HG03460 (cell line): ENCODE results near the gene RAD51B.

Experiments
- ATAC-seq: cut with Tn5 transposase; IDR thresholded peaks from one replicate; pipeline ENCODE4 v1.9.1; 2021; ENCODE audit not compliant: unreplicated experiment

RAD51B gene

DNA sequence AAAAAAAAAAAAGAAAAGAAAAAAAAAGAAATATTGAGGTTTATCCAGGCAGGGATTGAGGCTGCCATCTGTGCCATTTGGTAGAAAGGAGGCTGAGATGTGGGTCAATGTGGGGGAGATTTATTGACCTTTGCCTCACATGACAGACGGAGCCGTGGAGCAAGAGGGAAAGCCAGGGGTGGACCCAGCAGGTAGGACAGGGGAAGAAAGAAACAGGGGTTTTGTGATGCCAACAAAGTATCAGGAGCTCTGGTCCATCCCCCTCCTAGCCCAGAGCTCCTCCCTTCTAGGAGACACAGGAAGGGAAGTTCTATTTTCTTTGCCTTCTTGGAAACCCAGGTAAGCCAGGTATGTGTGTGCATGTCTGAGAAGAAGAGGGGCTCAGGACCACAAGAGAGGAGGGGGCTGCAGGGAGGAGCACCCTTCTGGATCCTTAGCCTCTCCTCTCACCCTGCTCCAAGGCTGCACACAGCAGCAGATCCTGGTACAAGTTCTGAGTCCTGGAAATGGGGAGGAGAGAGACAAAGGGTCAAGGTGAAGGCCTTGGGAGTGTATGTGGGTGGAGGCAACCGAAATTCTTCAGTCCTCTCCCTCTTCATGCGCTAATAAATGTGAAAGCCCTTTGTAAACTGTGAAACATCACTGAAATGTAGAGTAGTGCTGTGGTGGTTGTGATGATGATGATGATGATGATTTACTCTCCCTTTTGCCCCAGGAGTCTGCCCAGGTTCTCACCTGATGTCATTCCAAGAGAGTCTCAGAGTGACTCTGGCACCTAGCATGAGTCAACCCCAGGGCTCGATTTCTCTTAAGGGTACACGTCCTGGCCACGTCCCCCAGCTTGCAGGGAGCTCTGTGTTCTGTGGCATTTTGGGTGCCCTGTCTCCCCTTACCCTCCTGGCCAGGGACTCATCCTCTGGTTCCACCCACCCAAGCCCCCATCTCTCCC, 947.0 kb downstream of the RAD51B start:
- no peak for ATAC-seq

DNA sequence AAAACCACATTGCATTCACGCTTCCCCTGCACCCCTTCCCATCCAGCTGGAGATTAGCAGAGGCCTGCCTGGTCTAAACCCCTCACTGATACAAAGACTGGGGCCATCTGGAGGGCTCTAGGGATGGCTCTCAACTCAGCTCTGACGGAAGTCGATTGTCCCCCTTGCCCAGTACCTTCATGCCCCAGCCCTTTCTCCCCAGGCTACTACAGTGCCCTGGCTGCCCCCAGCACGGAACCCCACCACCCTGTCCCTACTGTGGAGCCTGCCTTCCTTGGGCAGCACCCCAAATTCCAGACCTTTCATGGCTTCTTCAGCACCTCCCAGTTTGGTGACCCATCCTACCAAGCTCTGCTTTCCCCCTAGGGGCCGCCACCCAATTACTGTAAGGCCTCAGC, 947.7 kb downstream of the RAD51B start:
- no peak for ATAC-seq

DNA sequence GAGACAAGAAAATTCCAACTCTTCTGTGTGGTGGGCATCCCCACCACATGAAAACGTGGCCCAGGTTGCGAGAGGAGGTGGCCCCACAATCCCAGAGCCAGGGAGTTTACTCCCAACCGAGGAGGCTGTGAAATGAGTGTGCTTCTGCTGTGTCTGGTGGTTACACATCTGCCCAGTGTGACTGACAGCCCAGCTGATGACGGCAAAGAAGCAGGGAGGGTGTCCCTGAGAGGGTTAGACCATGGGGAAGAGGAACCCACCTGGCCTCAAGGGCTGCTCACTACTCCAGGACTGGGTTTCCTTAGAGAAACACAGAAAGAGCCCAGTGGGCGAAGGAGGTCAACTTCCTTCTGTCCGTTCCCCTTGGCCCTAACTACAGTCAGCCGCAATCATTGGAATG, 948.7 kb downstream of the RAD51B start:
- ATAC-seq, result no peak

DNA sequence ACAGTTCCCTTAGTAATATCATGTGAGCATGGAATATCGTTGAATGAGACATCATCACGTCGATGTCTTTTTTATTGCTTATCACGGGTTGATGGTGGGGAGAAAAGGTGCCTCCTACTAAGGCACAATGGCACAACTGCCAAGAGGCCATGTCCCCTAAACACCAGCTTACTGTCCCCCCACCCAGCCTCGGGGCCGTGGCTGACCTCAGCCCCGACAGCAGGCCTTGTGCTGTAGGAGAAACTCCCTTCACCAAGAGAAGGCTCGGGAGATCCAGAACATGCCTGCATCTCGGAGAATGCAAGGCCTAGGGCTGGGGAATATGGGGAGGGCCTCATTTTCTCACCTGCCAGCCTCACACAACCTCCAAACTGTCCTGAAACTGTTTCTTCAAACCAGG, 950.5 kb downstream of the RAD51B start:
- ATAC-seq, result no peak

DNA sequence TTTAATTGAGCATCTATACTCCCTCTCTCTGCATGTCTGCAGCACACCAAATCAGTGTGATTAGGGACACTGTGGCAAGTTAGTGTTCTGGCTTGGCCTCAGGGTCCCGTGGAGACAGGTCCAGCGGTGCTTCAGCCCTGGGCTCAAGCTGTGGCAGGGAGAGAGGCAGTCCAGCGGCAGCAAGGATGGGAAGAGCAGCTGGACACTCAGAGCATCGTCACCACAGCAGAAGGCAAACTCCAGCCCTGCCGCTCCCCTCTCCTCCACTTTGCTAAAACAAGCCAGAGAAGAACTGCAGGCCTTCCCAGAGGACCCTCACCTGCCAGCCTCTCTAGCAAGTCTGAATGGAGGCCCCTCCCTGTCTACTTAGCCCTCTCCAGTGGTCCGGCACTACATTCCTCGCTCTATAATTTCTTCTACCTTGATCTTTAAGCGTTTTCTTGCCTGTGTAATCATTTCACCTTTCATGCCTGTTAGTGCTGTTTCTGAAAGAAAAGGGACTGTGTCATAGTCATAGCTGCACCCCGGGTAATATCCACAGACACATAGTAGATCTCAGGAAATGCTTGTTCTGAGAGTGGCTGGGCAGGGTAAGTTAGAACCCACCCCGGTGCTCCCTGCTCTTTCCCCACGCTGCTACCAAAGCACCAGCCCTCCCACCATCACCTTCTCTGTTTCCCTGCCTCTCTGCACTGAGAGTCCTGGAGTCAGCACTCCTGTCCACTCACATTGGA, 951.1 kb downstream of the RAD51B start:
- ATAC-seq, result no peak

DNA sequence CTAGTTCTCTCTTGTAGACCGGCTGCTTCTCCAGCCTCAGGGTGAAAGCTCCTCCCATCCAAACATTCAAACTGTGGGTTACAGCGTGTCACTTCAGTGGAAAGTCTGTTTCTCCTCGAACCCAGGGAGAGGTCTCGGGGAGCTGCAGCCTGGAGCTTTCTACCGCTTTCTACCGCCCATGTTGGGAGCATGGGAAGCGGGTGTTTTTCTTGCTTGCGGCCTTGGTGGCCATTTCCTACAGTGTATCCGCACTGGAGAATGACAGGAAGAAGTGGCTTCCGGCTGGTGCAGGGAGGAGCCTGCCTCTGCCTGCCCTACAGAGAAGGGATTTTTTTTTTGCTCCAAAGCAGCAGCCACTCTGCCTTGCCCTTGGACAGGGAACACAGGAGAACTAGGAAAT, 952.1 kb downstream of the RAD51B start:
- no peak for ATAC-seq

DNA sequence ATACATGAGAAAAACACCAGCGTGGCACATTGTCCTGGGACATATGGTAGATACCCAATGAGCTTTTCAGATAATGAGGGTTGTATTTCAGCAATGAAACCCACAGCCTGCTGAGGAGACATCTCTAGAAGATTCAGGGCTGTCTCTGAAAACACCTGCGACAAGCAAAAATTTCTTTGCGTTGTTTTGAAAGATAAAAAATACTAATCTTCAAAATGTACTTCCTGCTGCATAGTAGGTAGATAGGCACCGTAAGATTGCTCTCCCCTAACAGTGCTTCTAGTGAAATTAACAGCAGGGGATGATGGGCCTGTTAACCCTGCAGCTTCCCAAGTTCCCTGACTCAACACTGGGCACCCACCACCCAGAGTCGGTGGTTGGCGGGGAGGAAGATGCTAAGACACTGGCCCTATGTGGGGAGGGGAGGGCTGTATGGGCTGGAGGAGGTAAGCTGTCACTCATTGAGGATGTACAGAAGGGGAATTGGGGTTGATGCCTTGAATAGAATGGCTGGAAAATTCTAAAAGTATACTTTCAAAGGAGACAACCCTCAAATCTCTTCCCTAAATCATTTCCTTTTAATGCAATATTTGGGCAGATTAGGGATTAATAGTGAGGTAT, 953.3 kb downstream of the RAD51B start:
- ATAC-seq, result no peak

DNA sequence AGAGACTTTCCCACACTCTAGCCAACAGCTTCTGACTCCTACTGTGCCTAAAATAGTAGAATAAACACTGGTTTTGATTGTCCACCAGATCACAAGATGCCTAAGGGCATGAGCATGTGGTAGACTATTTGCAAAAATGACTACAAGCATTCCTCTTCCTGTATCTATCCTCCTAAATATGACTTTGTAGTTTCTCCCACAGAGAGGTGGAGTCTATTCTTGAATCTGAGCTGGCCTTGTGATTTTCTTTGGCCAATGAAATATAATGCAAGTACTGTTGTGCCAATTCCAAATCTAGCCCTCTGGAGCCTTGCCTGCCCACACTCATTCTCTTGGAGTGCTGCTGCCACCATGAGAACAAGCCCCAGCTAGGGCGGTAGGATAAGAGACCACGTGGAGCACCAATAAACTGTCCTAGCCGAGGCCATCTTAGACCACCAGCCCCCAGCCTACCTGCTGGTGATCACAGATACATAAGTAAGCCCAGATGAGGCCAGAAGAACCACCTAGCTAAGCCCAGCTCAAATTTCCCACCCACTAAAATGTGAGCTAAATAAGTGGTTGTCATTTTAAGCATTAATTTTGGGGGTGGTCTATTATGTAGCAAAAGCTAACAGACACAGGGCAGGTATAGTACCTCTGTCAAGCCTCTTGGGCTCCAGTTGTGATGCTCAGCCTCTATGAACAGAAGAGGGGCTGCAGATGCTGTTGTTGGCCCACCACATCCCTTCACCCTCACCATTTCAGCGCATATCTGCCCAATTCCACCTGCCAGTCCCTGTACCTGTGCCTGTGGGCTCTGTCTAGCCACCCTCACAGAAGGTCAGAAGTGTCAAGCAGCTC, 955.4 kb downstream of the RAD51B start:
- no peak for ATAC-seq

DNA sequence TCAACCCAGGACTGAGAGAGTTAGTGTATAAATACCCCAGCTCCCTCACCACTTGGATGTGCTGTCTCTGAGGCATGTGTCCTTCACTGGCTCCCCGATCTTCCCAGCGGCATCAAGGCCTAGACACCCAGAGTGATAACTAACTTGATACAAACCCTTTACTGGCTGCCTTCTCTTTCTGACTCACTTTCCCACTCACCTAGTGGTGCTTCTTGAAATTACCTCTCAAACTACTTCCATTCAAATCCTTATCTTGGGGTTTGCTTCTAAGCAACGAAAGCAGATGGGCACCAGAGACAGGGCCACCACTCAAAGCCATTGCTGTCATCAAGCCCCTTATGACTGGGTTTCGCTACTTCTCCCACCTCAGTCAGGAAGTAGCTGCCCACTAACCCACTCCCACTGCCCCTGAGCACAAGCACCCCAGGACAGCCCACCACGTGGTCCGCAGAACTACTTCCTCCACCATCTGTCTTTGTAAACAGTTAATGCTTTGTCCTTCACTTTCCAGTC, 956.1 kb downstream of the RAD51B start:
- ATAC-seq, result no peak

DNA sequence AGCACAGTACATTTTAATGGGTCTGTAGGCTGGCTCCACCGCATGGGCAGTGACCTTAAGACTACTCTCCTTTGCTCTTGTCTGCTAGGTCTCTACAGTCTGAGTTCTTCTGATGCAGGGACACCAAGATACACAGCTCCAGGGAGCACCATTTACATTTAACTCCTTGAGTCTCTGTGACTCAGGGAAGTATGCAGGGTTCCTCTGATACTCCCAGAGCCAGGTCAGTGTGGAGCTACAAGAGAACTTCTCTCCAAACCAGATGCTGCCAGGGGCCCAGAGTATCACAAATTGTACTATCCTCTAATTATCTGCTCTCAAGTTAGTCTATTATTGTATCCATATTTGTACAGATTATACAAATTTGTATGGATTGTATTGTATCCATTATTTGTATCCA, 958.1 kb downstream of the RAD51B start:
- ATAC-seq, result no peak
